Measurements from ENCODE around the gene NLRP1. TPM values are rescaled to one million over a fixed set of nuclear protein-coding genes. Genes with fewer than 3 reads are reported as not detected.

Gene NLRP1
- total and polyA plus RNA-seq, 10 of the 15 experiments (the other 5 are each of a cell fraction or from before 2014, with no cell fraction given) = 2.8 to 21.8 (median 11.9) TPM

DNA sequence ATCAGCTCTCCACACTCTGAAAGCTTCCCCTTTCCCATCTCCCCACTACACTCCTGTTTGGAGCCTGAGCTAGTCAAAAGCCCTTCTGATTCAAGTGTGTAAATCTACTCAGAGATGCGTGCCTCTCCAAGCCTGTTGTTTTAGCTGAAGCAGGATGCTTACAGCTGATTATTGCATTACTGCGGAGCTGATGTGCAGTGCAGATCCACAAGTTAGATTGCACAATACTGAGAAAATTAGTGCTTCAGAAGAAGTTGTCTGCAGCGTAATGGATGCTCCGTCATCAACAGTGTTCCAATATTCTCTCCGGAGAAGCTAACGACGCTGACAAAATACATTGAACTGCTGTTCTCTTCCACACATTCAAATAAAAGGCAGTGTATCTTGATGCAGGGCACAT lies 44.8 kb upstream of the NLRP1 start:
- no TSS peak for BruUV-seq (replicated peaks)
- H3K4me1 ChIP-seq (ENCODE audit: control insufficient read depth, insufficient read depth, low read length) = no peaks in the 10 kb centered on the region
- H2AFZ ChIP-seq (ENCODE audit: control insufficient read depth, low read depth, low read length) = no peak overlapping the region
- SMC1A ChIA-PET (ENCODE audit: uncharacterized antibody, unreplicated experiment) = no interaction called here
- FAIRE-seq (no peak), DNase-seq (ENCODE audit: low read depth, low spot score) (no peak), ATAC-seq (no peak)
- H3K27me3 ChIP-seq (replicated peaks in 1 of 2; ENCODE audit: control insufficient read depth in 2 of 2, insufficient read depth in 2 of 2, low read length in 1 of 2) = no peaks in the 10 kb centered on the region; a peak in 2 of 4 replicates
- no peaks in the 10 kb centered on the region for H3K9me3 ChIP-seq (replicated peaks; ENCODE audit: control insufficient read depth, insufficient read depth, low read length)
- intact Hi-C loops (cut with micrococcal nuclease; ENCODE audit: unreplicated experiment) = no loop called here
- 53% methylated on average over 7 of the region's 7 CpGs for WGBS (ENCODE audit: insufficient coverage, insufficient replicate concordance, low lambda C conversion rate, missing lambda C conversion rate)
- H3K79me2 ChIP-seq (ENCODE audit: control insufficient read depth, insufficient read depth, low read length) = no peaks in the 10 kb centered on the region
- TF ChIP-seq ZNF274 (IDR thresholded peaks at IDR 0.05; ENCODE audit: insufficient read depth, insufficient read length) (no peak), ZNF207 (IDR thresholded peaks at IDR 0.05; ENCODE audit: borderline replicate concordance) (no peak), DPF2 (IDR thresholded peaks at IDR 0.05) (no peak), IRF4 (IDR thresholded peaks at IDR 0.05; ENCODE audit: low read depth, low read length) (no peak), NFYB (IDR thresholded peaks at IDR 0.05; ENCODE audit: insufficient read depth, low read depth, low read length) (no peak), POLR2AphosphoS2 (IDR thresholded peaks at IDR 0.05; ENCODE audit: low read depth, low read length) (no peak), HDGF (IDR thresholded peaks at IDR 0.05) (no peak), IRF5 (IDR thresholded peaks at IDR 0.05; ENCODE audit: borderline replicate concordance) (no peak), RFX5 (IDR thresholded peaks at IDR 0.05; ENCODE audit: low read depth, low read length) (no peak), ASH2L (IDR thresholded peaks at IDR 0.05; ENCODE audit: borderline replicate concordance, low read depth) (no peak), BMI1 (IDR thresholded peaks at IDR 0.05; ENCODE audit: borderline replicate concordance) (no peak), ESRRA (IDR thresholded peaks at IDR 0.05; ENCODE audit: low read length) (no peak)
- TF ChIP-seq, protein P1, sequence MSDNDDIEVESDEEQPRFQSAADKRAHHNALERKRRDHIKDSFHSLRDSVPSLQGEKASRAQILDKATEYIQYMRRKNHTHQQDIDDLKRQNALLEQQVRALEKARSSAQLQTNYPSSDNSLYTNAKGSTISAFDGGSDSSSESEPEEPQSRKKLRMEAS (IDR thresholded peaks at IDR 0.05; ENCODE audit: low read depth, low read length) = no peak
- TF ChIP-seq, protein P2, sequence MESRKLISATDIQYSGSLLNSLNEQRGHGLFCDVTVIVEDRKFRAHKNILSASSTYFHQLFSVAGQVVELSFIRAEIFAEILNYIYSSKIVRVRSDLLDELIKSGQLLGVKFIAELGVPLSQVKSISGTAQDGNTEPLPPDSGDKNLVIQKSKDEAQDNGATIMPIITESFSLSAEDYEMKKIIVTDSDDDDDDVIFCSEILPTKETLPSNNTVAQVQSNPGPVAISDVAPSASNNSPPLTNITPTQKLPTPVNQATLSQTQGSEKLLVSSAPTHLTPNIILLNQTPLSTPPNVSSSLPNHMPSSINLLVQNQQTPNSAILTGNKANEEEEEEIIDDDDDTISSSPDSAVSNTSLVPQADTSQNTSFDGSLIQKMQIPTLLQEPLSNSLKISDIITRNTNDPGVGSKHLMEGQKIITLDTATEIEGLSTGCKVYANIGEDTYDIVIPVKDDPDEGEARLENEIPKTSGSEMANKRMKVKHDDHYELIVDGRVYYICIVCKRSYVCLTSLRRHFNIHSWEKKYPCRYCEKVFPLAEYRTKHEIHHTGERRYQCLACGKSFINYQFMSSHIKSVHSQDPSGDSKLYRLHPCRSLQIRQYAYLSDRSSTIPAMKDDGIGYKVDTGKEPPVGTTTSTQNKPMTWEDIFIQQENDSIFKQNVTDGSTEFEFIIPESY (IDR thresholded peaks at IDR 0.05) = no peak
- TF ChIP-seq, protein P3, sequence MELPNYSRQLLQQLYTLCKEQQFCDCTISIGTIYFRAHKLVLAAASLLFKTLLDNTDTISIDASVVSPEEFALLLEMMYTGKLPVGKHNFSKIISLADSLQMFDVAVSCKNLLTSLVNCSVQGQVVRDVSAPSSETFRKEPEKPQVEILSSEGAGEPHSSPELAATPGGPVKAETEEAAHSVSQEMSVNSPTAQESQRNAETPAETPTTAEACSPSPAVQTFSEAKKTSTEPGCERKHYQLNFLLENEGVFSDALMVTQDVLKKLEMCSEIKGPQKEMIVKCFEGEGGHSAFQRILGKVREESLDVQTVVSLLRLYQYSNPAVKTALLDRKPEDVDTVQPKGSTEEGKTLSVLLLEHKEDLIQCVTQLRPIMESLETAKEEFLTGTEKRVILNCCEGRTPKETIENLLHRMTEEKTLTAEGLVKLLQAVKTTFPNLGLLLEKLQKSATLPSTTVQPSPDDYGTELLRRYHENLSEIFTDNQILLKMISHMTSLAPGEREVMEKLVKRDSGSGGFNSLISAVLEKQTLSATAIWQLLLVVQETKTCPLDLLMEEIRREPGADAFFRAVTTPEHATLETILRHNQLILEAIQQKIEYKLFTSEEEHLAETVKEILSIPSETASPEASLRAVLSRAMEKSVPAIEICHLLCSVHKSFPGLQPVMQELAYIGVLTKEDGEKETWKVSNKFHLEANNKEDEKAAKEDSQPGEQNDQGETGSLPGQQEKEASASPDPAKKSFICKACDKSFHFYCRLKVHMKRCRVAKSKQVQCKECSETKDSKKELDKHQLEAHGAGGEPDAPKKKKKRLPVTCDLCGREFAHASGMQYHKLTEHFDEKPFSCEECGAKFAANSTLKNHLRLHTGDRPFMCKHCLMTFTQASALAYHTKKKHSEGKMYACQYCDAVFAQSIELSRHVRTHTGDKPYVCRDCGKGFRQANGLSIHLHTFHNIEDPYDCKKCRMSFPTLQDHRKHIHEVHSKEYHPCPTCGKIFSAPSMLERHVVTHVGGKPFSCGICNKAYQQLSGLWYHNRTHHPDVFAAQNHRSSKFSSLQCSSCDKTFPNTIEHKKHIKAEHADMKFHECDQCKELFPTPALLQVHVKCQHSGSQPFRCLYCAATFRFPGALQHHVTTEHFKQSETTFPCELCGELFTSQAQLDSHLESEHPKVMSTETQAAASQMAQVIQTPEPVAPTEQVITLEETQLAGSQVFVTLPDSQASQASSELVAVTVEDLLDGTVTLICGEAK (IDR thresholded peaks at IDR 0.05; ENCODE audit: borderline replicate concordance) = no peak
- no peak overlapping the region for H3K4me2 ChIP-seq (ENCODE audit: control insufficient read depth, insufficient read depth)
- H3K9ac ChIP-seq (ENCODE audit: control insufficient read depth, insufficient read depth, low read length) = no peak overlapping the region
- no peak overlapping the region for H3K4me3 ChIP-seq
- RAD21 ChIA-PET (ENCODE audit: unreplicated experiment) = no interaction called here
- H4K20me1 ChIP-seq (ENCODE audit: control insufficient read depth, insufficient read depth) = no peaks in the 10 kb centered on the region
- POLR2A ChIA-PET = no interaction called here
- no peaks in the 10 kb centered on the region for H3K36me3 ChIP-seq (ENCODE audit: control insufficient read depth in 2 of 2, insufficient read depth in 2 of 2, low read length in 1 of 2)
- no peak overlapping the region for H3K27ac ChIP-seq (ENCODE audit: control insufficient read depth, insufficient read depth)
- CTCF ChIA-PET = no interaction called here
- in situ Hi-C loops (cut with MboI) = no loop called here
